Measurements from ENCODE around the gene TTC39C. TPM values are rescaled to one million over a fixed set of nuclear protein-coding genes. Genes with fewer than 3 reads are reported as not detected.

The TTC39C gene
- total RNA-seq, 1 donor from 2014 or later: 14.3 TPM

DNA sequence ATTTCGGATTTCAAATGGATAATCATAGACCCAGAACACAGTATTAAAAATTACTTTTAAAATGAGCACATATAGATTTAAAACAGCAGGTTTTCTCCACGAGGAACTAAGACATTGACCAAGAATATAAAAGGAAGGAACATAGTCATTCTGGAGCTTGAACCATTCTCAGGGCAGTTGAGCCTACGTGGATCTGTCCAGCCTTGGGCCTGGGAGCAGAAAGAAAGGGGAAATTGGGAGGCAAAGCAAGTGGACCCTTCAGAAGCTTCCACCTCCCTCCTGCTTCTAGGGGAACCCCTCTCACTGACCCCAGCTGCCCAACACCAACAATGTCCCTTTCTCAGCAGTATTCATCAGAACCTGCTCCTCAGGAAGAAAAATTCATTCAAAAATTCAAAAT is 31.4 kb upstream of the TTC39C start:
- no peak overlapping the region for H3K27ac Mint-ChIP-seq (ENCODE audit: unreplicated experiment)
- TF ChIP-seq, protein P1, sequence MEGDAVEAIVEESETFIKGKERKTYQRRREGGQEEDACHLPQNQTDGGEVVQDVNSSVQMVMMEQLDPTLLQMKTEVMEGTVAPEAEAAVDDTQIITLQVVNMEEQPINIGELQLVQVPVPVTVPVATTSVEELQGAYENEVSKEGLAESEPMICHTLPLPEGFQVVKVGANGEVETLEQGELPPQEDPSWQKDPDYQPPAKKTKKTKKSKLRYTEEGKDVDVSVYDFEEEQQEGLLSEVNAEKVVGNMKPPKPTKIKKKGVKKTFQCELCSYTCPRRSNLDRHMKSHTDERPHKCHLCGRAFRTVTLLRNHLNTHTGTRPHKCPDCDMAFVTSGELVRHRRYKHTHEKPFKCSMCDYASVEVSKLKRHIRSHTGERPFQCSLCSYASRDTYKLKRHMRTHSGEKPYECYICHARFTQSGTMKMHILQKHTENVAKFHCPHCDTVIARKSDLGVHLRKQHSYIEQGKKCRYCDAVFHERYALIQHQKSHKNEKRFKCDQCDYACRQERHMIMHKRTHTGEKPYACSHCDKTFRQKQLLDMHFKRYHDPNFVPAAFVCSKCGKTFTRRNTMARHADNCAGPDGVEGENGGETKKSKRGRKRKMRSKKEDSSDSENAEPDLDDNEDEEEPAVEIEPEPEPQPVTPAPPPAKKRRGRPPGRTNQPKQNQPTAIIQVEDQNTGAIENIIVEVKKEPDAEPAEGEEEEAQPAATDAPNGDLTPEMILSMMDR (IDR thresholded peaks at IDR 0.05; ENCODE audit: unreplicated experiment): no peak
- H3K4me1 Mint-ChIP-seq (ENCODE audit: unreplicated experiment): no peaks in the 10 kb centered on the region
- no peak overlapping the region for H3K4me3 Mint-ChIP-seq (ENCODE audit: unreplicated experiment)
- DNase-seq (ENCODE audit: low spot score): no peak
- H3K9me3 Mint-ChIP-seq (ENCODE audit: unreplicated experiment): no peaks in the 10 kb centered on the region
- H3K27me3 Mint-ChIP-seq (ENCODE audit: unreplicated experiment): peaks cover 3% of the 10 kb centered on the region
- no peaks in the 10 kb centered on the region for H3K36me3 Mint-ChIP-seq (ENCODE audit: low read depth, unreplicated experiment)

DNA sequence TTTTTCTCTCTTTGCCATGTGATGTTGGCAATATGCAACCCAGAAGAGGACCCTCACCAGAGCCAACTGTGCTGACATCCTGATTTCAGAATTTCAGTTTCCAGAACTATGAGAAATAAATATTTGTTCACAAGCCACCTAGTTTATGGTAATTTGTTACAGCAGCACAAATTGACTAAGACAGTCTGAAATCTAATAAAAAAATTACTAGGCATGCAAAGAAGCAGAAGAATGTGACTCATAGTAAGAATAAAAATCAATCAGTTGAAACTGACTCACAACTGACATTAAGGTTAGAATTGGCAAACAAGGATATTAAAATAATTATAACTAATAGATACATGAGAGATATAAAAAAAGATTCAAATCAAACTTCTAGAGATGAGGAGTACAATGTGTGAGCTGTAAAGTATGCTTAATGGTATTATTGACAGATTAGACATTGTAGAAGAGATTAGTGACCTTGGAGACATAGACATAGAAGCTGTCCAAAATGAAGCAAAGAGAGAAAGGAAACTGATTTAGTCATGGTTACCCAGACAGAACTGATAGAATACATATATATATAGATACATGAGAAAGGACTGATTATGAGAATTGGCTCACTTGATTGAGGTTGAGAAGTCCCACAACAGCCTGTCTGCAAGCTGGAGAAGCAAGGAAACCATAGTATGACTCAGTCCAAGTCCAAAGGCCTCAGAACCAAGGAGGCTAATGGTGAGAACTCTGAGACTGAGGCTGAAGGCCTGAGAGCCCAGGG is 27.8 kb upstream of the TTC39C start:
- no peak for DNase-seq (ENCODE audit: low spot score)
- TF ChIP-seq, protein P1 (IDR thresholded peaks at IDR 0.05; ENCODE audit: unreplicated experiment): no peak
- Mint-ChIP-seq H3K36me3 (ENCODE audit: low read depth, unreplicated experiment) (no peaks in the 10 kb centered on the region), H3K27me3 (ENCODE audit: unreplicated experiment) (peaks cover 3% of the 10 kb centered on the region), H3K4me3 (ENCODE audit: unreplicated experiment) (no peak overlapping the region), H3K27ac (ENCODE audit: unreplicated experiment) (no peak overlapping the region), H3K9me3 (ENCODE audit: unreplicated experiment) (no peaks in the 10 kb centered on the region), H3K4me1 (ENCODE audit: unreplicated experiment) (no peaks in the 10 kb centered on the region)

DNA sequence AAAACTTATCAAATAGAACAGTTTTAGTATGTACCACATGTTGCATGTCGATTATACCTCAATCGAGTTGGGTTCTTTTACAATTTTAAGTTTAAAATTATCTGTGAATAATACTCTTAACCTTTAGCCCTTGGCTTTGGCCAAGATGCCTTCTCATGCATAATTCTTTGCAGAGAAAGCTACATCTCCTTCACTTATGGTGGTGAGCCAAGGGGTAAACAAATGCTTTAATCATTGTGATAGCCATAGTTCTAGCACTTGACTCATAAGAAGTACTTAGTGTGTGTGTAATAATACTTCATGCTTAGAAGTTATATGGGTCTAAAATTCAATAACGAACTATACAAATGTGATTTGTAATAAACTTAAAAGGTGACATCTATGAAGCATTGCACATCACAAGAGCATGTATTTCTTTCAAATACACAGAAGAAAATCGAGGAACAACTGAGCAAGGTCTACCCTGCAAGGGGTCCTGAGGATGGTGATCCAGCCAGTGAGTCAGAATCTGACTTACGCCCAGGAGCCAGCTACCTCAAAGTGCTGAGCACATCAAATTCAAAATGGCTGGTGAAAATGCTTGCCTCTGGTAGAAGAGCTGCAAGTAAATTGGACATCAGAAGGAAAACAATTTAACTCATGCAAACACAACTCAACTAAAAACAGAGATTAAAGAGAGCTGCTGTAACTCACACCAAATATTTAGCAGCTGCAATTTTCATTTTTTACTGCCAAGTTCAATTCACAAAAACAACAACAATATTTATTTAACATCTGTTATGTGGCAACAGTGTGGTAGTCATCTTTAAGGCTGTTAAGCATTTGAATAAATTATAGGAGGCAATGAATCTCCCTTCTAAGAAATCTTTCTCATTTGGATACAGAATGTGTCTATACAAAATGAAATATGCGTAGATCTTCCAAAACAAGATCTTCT is 23.8 kb upstream of the TTC39C start:
- TF ChIP-seq, protein P1 (IDR thresholded peaks at IDR 0.05; ENCODE audit: unreplicated experiment): no peak
- no peak for DNase-seq (ENCODE audit: low spot score)
- H3K4me3 Mint-ChIP-seq (ENCODE audit: unreplicated experiment): no peak overlapping the region

DNA sequence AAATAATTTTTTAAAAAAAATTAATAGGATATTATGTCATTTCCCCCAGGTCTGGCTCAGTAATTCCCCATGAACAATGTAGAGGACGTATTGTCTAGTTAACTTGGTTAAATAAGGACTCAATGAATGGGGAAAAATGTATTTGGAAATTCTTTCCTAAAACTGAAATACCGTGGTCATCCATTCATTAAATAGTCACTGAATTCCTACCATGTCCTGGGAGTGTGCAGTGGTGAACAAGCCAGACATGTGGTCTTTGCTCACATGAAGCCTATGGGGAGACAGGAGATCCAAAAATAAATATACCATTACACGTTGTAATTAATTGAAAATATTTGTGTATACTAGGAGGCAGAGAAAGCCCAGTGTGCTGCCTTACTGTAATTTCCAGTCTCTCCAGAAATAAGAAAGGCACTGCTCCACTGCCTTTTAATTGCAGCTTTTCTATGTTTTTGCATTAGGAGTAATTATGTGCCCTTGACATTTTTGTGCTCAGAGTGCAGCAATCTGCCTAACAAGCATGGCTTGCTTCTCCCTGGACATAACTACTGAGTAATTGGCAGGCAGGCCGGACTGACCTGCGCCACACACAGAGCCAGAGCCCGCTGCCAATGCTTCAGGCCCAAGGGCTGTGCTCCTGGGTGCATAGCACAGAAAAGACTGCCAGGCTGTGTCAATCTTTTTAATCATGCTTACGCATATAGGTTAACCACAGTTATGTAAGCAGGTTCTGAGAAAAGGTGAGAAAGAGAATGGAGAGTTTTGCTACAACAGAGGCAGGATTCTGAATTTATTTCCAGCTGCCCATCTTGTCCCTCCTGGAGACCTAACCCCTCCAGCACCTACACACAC is 22.2 kb upstream of the TTC39C start:
- Mint-ChIP-seq H3K9me3 (ENCODE audit: unreplicated experiment) (no peaks in the 10 kb centered on the region), H3K4me1 (ENCODE audit: unreplicated experiment) (peaks cover 2% of the 10 kb centered on the region), H3K4me3 (ENCODE audit: unreplicated experiment) (no peak overlapping the region), H3K36me3 (ENCODE audit: low read depth, unreplicated experiment) (no peaks in the 10 kb centered on the region), H3K27me3 (ENCODE audit: unreplicated experiment) (no peaks in the 10 kb centered on the region), H3K27ac (ENCODE audit: unreplicated experiment) (no peak overlapping the region)
- TF ChIP-seq, protein P1 (IDR thresholded peaks at IDR 0.05; ENCODE audit: unreplicated experiment): no peak
- no peak for DNase-seq (ENCODE audit: low spot score)

More for the DNA sequence above, 23.8 kb upstream of the TTC39C start:
- Mint-ChIP-seq H3K9me3 (ENCODE audit: unreplicated experiment) (no peaks in the 10 kb centered on the region), H3K27me3 (ENCODE audit: unreplicated experiment) (no peaks in the 10 kb centered on the region), H3K36me3 (ENCODE audit: low read depth, unreplicated experiment) (no peaks in the 10 kb centered on the region), H3K27ac (ENCODE audit: unreplicated experiment) (no peak overlapping the region), H3K4me1 (ENCODE audit: unreplicated experiment) (peaks cover 2% of the 10 kb centered on the region)

Data from endothelial cell (in vitro differentiated cells).